Measurements from ENCODE around the gene MORN1. TPM values are rescaled to one million over a fixed set of nuclear protein-coding genes. Genes with fewer than 3 reads are reported as not detected.

Gene MORN1
- total and polyA plus RNA-seq, 9 of the 15 experiments (the other 6 are each of a cell fraction or from before 2014, with no cell fraction given), result 0.24 to 9.3 (median 4.2) TPM

GRCh38 chr1:2351723-2352122 lies 39.6 kb downstream of the MORN1 start:
- Histone ChIP-seq H3K27me3 (ENCODE audit: control insufficient read depth in 2 of 2, insufficient read depth in 2 of 2, low read length in 2 of 2) (peaks cover 83 to 94% of the 10 kb centered on the region in 2 experiments), H3K4me2 (ENCODE audit: insufficient read depth, low read length) (no peak overlapping the region), H3K36me3 (ENCODE audit: control insufficient read depth, insufficient read depth, low read length) (no peaks in the 10 kb centered on the region), H3K27ac (ENCODE audit: extremely low read depth, low read depth, low read length) (no peak overlapping the region), H3K4me3 (no peak overlapping the region), H3K79me2 (ENCODE audit: control insufficient read depth, insufficient read depth, low read length) (no peaks in the 10 kb centered on the region), H2AFZ (ENCODE audit: low read depth, low read length) (no peak overlapping the region), H3K9ac (ENCODE audit: insufficient read depth in 1 of 2, low read depth in 2 of 2, low read length in 2 of 2) (no peak overlapping the region), H3K9me3 (replicated peaks; ENCODE audit: control insufficient read depth, insufficient read depth, low read depth, low read length) (no peaks in the 10 kb centered on the region), H4K20me1 (replicated peaks; ENCODE audit: control insufficient read depth, insufficient read depth, low read length) (peaks cover 9% of the 10 kb centered on the region), H3K9me1 (ENCODE audit: control insufficient read depth, insufficient read depth, low read length) (no peaks in the 10 kb centered on the region), H3K4me1 (replicated peaks in 1 of 2; ENCODE audit: control insufficient read depth in 2 of 2, insufficient read depth in 2 of 2, low read length in 2 of 2) (peaks cover 0 to 34% of the 10 kb centered on the region in 2 experiments; a peak in 1 of 5 replicates)
- BruUV-seq (replicated peaks), result no TSS peak
- DNase-seq (ENCODE audit: extremely low read depth in 1 of 4, low spot score in 3 of 4) (no peak), ATAC-seq (no peak), FAIRE-seq (no peak)
- ChIA-PET POLR2A (interaction anchor here (0.5 to 2.1 kb wide), 3 partner anchors 10 to 144 kb away, joined by 3 to 6 read pairs (median 5); no protein-coding TSS in a partner anchor), CTCF (ENCODE audit: low intra/inter-chr PET ratio) (no interaction called here)
- intact Hi-C loops (cut with micrococcal nuclease) (no loop called here), in situ Hi-C loops (cut with MboI) (no loop called here)
- 4% methylated on average over 8 of the region's 8 CpGs for WGBS (ENCODE audit: insufficient coverage, low coverage, missing lambda C conversion rate)
- TF ChIP-seq SP2 (IDR thresholded peaks at IDR 0.05; ENCODE audit: extremely low read depth, low read depth, low read length, poor library complexity, severe bottlenecking) (no peak), SMARCA4 (IDR thresholded peaks at IDR 0.05) (no peak), BRD4 (IDR thresholded peaks at IDR 0.05) (no peak), HMGXB4 (CRISPR knock-in tag; IDR thresholded peaks at IDR 0.05) (no peak), ZC3H11A (IDR thresholded peaks at IDR 0.05; ENCODE audit: low read depth, low read length) (no peak), MAFF (IDR thresholded peaks at IDR 0.05; ENCODE audit: low read length) (no peak), ATF2 (CRISPR knock-in tag; IDR thresholded peaks at IDR 0.05) (no peak), YY1 (IDR thresholded peaks at IDR 0.05; ENCODE audit: borderline replicate concordance in 1 of 3, control insufficient read depth in 1 of 3, extremely low read depth in 1 of 3, insufficient read depth in 3 of 3, insufficient read length in 1 of 3, insufficient replicate concordance in 2 of 3, low read depth in 1 of 3, low read length in 2 of 3) (no peak), STAT5B (CRISPR knock-in tag; IDR thresholded peaks at IDR 0.05) (no peak), ZNF57 (CRISPR knock-in tag; IDR thresholded peaks at IDR 0.05) (no peak)

All from K562 (cell line).